HG02588 (cell line): Measurements from ENCODE around the gene ADI1.

Experiments used
- ATAC-seq: cut with Tn5 transposase; IDR thresholded peaks from one replicate; pipeline ENCODE4 v1.9.1; 2021; ENCODE audit warnings: mild to moderate bottlenecking, moderate library complexity; ENCODE audit not compliant: unreplicated experiment

The ADI1 gene

GRCh38 chr2:3519255-3520205 is at the start of gene ADI1:
TSS of gene ADI1 (minus strand) at chr2:3519531. CDS start at chr2:3519487, 44 bp downstream.
- ATAC-seq = peak; percentile 61

DNA sequence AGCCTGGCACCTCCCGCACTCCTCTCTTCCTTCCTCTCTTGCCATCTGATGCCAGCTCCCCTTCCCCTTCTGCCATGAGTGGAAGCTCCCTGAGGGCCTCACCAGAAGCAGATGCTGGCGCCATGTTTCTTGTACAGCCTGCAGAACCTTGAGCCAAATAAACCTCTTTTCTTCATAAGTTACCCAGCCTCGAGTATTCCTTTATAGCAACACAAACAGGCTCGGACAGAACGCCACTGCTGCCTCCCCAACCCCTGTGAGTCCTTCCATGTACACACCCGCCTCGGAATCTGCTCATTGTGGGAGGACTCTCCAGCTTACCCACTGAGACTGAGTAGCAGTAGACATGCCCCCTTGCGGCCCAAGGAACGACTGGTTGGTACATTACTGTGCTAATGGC is 47.5 kb upstream of the ADI1 start:
- no peak for ATAC-seq

DNA sequence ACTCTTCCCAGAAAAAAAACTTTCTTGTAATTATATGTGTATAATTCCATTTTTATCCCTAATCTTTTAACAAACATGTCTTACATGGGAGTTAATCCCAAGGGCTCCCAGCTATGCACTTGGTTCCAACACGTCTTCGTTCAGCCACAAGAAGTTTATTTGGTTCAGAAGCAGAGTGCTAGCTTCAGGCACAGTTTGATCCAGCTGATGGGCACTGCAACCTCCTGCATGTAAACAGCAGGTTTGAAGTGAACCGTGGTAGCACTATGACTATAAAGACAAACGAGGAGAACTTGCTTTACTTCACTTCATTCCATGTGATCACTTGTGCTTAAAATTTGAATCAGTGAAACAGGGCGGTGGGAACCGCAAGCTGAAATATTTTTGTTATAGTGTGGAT is 45.8 kb upstream of the ADI1 start:
- no peak for ATAC-seq

GRCh38 chr2:3563521-3563976 is 44.2 kb upstream of the ADI1 start:
- ATAC-seq = peak; percentile 48

DNA sequence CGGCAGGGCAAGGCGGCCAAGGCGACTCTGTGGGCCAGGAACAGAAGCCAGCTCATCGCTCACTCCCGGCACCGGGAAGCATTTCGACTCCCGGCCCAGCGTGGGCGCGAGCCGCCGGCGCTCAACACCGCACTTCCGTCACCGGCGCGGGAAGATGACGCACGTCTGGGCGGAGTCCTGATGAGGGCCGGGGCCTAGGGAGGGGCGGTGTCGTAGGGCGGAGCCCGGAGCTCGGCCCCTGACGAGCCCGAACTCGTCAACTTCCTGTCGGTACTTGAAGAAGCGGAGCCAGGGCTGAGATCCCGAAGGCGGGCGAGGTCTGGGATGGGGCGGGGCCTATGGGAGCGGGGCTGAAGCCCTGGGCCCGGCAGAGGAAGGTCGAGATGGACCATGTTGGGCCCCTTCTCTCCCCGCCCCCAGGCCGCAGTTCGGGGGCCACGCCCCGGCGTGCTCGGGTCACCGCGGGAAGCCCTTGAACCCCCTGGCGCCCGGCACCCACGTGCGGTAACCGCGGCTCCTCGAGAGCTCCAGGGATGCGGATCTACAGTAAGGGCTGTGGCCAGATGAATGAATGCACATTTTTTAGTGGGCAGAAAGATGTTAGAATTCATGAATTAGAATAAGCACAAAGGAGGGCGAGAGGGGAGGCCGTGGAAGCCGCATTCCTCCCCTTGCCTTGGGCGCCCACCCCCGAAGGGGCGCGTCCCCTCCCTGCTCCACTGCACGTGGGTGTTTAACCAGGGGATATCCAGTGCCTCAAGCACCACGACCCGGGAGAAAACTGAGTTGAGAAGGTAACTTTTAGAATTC is 39.1 kb upstream of the ADI1 start, which contains the start of gene RNASEH1:
RNASEH1 (minus strand) TSS at position 129 of the 810 bp plus-strand sequence; CDS start at position 56, 73 bp downstream.
- ATAC-seq = peak; percentile 94

DNA sequence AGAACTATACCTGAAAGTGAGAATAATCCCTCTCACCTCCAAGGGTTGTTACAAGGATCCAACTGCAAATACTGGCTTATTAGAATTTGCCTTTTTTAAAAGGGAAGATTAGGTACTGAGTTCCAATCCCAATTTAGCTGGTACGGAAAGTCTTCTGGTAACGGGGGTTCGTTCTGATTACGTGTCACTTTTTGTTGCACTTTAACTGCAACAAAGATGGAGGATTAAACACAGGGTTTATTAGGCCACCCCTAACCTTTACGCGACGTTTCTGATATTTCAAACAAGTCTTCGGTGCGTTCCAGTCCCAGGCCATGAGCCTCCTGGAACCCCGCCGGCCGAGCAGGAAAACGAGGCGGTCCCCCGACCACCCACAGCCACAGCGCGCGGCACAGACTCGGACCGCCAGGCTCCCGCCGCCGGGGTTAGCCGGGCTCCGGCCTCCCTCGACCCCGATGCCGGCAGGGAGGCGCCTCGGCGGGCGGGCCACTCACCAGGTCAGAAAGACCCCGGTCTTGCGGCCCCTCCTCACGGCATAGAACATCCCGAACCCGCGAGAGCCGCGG is 38.4 kb upstream of the ADI1 start:
- peak; percentile 24 for ATAC-seq

DNA sequence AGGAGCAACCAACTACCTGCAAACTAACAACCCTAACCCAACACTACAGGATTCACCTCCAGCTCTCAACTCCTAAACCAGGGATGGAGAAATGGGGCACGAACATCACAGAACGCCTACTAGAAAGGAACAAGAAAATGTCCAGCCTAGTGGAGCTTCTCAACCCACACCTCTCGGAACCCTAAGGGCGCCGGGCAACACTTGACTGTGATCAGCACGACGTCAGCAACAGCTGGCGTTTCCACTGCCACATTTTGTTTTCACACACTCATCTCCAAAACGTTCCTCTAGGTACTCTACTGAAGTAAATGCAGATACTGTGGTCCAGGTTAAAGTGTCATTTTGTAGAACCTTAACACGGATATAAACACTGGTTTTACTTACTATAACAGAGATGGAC is 34.6 kb upstream of the ADI1 start:
- no peak for ATAC-seq

- ATAC-seq = no peak
These were observed 28.6 kb upstream of the ADI1 start for GRCh38 chr2:3547915-3548314.

GRCh38 chr2:3545788-3546478 is 26.6 kb upstream of the ADI1 start:
- ATAC-seq = no peak

- ATAC-seq = no peak
These were observed 23.8 kb upstream of the ADI1 start for GRCh38 chr2:3543023-3543683.

DNA sequence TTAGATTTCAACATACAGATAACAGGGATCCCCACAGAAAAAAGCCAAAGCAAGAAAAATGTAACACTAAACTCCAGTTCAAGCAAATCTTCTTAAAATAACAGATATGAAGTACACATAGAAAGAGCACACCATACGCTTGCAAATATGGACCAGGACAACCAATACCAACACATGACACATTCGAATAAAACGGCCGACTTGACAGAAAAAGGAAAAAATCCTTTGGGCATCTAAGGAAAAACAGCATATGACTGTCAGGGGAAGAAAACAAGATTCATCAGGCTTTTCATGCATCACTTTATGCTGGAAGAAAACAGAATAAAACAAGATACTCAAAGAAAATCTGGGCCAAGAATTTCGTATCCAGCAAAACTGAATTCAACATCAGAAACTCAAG is 22.8 kb upstream of the ADI1 start:
- no peak for ATAC-seq

GRCh38 chr2:3539836-3540235 is 20.5 kb upstream of the ADI1 start:
- ATAC-seq = no peak

DNA sequence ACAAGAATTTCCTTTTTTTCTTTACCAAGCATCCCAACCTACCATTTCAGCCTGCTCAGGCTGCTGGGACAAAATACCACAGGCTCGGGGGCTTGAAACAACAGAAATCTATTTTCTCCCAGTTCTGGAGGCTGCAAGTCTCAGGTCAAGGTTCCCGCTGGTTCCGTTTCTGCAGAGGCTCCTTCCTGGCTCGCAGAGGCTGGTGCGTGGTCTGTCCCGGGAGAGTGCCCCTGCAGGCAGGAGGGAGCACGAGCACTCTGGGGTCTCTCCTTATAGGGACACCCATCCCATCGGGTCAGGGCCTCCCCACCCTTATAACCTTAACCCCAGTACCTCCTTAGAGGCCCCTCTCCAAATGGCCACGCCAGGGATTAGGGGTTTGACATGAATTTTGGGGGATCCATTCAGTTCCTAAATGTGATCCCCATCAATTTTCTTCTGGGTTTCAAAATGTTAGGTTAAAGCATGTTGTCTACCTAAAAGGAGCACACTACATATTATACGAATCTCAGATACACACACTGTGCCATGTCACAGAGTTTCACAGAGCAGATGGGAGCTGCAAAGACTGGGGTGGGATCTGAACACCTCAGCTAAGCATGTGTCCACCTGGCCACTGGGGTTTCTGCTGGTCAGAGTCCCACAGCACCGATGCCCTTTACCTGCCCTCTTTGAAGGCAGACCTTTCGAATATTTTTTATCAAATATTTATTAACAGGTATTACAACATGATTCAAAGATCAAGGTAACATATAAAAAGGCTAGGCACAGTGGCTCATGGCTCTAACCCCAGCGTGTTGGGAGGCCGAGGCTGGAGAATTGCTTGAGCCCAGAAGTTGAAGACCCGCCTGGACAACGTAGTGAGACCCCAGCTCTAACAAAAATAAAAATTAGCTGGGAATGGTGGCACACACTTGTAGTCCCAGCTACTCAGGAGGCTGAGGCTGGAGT is 17.6 kb upstream of the ADI1 start:
- no peak for ATAC-seq

- ATAC-seq = no peak
These were observed 16.7 kb upstream of the ADI1 start for GRCh38 chr2:3535794-3536681.

- ATAC-seq = no peak
These were observed 16.1 kb upstream of the ADI1 start for GRCh38 chr2:3535467-3535793.

DNA sequence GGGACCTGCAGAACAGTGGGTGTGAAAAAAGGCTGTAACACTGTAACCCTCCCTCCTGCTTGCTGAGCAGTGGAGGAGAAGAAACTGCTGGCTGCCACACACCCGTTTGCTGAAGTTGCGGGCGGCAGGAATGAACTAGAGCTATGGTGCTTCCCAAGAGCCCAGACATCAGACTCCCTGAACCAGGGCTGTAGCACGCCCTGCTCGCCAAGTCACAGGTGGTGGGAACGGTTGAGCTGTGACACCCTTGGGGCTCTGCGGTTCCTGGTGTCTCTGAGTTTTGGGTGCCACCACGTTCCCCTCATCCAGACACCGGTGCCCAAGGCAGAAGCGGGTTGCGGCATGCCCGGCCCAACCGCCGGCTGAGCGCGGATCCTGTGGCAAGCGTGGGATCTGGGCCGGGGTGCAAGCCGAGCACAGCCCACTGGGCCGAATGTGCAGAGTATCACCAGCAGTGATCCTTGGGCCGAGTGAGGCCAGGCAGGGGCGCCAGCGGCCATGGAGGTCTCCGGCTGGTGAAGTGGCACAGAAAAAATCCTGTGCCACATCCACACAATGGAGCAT is 15.0 kb upstream of the ADI1 start:
- no peak for ATAC-seq

DNA sequence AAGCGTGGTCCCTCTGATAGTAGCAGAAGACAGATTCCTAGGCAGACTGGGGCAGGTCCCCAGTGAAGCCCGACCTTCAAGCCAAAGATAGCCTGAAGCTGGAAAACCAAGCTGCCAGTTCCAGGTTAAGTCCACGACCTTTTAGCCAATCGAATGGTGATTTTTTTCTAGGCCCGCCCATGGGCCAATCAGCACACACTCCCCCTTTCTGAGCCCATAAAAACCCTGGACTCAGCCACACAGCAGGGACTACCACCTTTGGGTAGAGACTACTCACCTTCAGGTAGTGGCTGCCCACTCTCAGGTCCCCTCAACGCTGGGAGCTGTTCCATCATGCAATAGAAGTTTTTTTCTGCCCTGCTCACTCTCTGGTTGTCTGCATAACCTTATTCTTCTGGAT is 14.5 kb upstream of the ADI1 start:
- ATAC-seq = no peak

DNA sequence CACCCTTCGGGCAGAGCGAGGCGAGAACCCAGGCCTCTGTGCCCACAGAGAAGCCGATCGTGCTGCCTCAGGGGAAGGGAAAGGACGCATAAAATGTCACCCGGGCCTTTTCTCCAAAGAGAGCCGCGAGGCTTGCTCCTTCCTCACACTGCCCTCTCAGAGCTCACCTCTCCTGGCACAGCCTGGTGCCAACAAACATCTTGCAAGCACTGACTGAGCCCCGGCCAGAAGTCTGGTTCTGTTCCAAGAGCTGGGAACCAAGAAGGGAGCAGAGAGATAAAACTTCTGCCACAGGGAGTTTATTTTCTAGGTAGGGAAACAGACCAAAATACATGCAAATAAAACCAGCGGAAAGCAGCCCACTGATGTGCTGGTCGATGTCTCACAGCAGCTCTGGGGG is 13.6 kb upstream of the ADI1 start:
- ATAC-seq = no peak
